ENCODE results near the gene HECTD3.
"Not testable (repeated sequence)": the region's sequence is repeated elsewhere in the genome, so short reads cannot be mapped to it uniquely, and the experiment has no call there.

The HECTD3 gene

DNA sequence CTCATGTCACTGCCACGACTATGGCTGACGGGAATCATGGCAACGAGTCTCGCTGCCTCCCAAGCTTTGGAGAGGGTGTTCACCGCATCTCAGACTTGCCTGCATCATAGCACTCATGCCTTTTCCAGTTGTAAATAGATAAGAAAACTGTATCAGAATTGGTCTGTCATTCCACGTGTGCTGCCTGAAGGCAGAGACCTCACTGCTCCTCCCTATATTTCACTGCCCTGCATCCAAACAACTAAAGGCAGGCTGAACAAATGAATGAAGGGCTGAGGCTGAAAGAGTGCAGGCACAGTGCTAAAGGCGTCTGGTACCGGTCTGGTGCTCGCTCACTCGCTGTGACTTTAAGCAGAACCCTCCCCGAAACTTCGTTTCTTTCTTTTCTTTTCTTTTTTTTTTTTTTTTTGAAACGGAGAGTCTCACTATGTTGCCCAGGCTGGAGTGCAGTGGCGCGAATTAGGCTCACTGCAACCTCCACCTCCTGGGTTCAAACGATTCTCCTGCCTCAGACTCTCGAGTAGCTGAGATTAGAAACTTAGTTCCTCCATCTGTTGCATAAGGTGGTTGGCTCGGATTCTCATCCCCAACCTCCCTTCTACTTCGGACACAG, 25.3 kb downstream of the HECTD3 start:
- H3K27me3 Mint-ChIP-seq, result no peaks in the 10 kb centered on the region
- H3K9me3 Mint-ChIP-seq, result no peaks in the 10 kb centered on the region
- H3K36me3 Mint-ChIP-seq, result peaks cover 5 to 7% of the 10 kb centered on the region in 2 donors
- ATAC-seq (replicated peaks), result no peak
- peak overlapping the region; percentile 97 for H3K27ac Mint-ChIP-seq
- DNase-seq, result no peak
- peak overlapping the region; percentile 100 for H3K4me3 Mint-ChIP-seq
- H3K4me1 Mint-ChIP-seq, result peaks cover 11 to 22% of the 10 kb centered on the region in 2 donors

DNA sequence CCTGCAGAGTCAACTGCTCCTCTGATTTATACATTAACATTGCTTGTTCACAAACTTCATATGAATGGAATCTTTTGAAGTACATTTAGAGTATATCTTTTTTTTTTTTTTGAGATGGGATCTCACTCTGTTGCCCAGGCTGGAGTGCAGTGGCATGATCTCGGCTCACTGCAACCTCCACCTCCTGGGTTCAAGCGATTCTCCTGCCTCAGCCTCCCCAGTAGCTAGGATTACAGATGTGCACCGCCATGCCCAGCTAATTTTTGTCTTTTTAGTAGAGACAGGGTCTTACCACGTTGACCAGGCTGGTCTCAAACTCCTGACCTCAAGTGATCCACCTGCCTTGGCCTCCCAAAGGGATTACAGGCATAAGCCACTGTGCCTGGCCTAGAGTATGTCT, 33.8 kb downstream of the HECTD3 start:
- peaks cover 46 to 55% of the 10 kb centered on the region in 2 donors for H3K36me3 Mint-ChIP-seq
- H3K4me3 Mint-ChIP-seq; DNase-seq; H3K27me3 Mint-ChIP-seq; ATAC-seq (replicated peaks); H3K9me3 Mint-ChIP-seq; H3K27ac Mint-ChIP-seq: not testable (repeated sequence)
- peaks cover 8 to 15% of the 10 kb centered on the region in 2 donors for H3K4me1 Mint-ChIP-seq

- Mint-ChIP-seq H3K9me3 (peaks cover 9% of the 10 kb centered on the region in 2 donors), H3K36me3 (peaks cover 51 to 64% of the 10 kb centered on the region in 2 donors), H3K4me1 (peaks cover 8 to 15% of the 10 kb centered on the region in 2 donors), H3K4me3 (no peak overlapping the region), H3K27me3 (no peaks in the 10 kb centered on the region), H3K27ac (no peak overlapping the region)
- ATAC-seq (replicated peaks) (no peak), DNase-seq (no peak)
These were observed 34.9 kb downstream of the HECTD3 start for GRCh38 chr1:44976252-44976651.

DNA sequence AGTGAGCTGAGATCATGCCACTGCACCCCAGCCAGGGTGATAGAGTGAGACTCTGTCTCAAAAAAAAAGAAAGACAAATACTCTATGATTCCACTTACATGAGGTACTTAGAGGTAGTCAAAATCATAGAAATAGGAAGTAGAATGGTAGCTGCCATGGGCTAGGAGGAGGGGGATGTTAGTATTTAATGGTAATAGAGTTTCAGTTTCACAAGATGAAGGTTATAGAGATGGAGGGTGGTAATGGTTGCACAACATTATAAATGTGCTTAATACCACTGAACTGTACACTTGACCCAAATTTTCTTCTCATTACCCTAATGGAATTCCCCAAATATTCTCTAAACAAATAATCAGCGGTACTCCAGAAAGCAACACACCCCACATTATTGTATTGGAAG, 37.5 kb downstream of the HECTD3 start:
- ATAC-seq (replicated peaks) (peak; percentile 76 to 88), DNase-seq (no peak)
- Mint-ChIP-seq H3K27ac (peak overlapping the region; percentile 88), H3K36me3 (peaks cover 49 to 61% of the 10 kb centered on the region in 2 donors), H3K4me3 (no peak overlapping the region), H3K4me1 (peaks cover 8 to 15% of the 10 kb centered on the region in 2 donors), H3K27me3 (no peaks in the 10 kb centered on the region), H3K9me3 (peaks cover 9% of the 10 kb centered on the region in 2 donors)

DNA sequence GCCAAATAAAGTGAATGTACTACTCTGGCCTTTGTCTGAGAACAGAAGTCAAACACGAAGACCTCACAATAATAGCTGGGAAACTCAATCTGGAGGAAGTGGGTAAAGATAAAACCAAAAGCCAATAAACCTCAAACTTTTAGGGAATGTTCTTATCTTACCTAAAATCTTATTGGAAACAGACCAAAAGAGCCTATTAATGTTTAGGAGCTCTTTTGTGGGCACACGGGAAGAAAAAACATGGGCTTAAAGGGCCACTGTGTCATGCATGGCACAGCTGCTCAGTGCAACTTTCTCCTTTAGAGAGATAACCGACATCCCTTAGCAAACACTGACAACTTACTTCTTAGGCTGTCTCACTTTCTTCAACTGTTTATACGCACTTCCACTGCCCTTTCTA, 40.8 kb downstream of the HECTD3 start:
- peaks cover 33 to 41% of the 10 kb centered on the region in 2 donors for H3K36me3 Mint-ChIP-seq
- no peak overlapping the region for H3K4me3 Mint-ChIP-seq
- ATAC-seq (replicated peaks), result no peak

DNA sequence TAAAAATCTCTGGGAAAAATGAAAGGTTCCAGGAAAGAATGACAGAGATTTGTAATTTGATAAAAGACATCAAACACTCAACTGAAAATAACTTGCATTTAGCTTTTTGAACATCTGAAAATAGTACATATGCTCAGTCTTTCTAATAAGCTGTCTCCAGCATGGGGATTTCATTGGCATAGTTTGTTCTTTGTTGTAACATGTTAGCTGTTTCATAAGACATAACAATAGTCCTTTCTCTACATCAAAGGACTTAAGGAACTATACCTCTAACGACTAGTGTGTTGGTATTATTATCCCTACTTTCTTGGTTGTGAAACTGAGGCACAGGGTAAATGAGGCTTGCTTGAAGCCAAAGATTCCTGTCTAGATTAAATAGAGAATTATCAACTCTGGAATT, 46.7 kb downstream of the HECTD3 start:
- Mint-ChIP-seq H3K27me3 (no peaks in the 10 kb centered on the region), H3K36me3 (peaks cover 14 to 24% of the 10 kb centered on the region in 2 donors), H3K4me3 (no peak overlapping the region), H3K9me3 (no peaks in the 10 kb centered on the region), H3K4me1 (peaks cover 0 to 2% of the 10 kb centered on the region in 2 donors), H3K27ac (no peak overlapping the region)
- DNase-seq, result no peak
- no peak for ATAC-seq (replicated peaks)

More for the DNA sequence above, 40.8 kb downstream of the HECTD3 start:
- peaks cover 7 to 15% of the 10 kb centered on the region in 2 donors for H3K4me1 Mint-ChIP-seq
- H3K27me3 Mint-ChIP-seq, result no peaks in the 10 kb centered on the region
- peaks cover 2 to 4% of the 10 kb centered on the region in 2 donors for H3K9me3 Mint-ChIP-seq
- H3K27ac Mint-ChIP-seq, result no peak overlapping the region
- DNase-seq, result no peak

GRCh38 chr1:44962729-44963128, 48.4 kb downstream of the HECTD3 start:
- peaks cover 8 to 16% of the 10 kb centered on the region in 2 donors for H3K36me3 Mint-ChIP-seq
- H3K27ac Mint-ChIP-seq, result no peak overlapping the region
- H3K9me3 Mint-ChIP-seq, result no peaks in the 10 kb centered on the region
- H3K4me3 Mint-ChIP-seq, result no peak overlapping the region
- no peaks in the 10 kb centered on the region for H3K27me3 Mint-ChIP-seq
- ATAC-seq (replicated peaks) (no peak), DNase-seq (no peak)
- H3K4me1 Mint-ChIP-seq, result peaks cover 0 to 2% of the 10 kb centered on the region in 2 donors

DNA sequence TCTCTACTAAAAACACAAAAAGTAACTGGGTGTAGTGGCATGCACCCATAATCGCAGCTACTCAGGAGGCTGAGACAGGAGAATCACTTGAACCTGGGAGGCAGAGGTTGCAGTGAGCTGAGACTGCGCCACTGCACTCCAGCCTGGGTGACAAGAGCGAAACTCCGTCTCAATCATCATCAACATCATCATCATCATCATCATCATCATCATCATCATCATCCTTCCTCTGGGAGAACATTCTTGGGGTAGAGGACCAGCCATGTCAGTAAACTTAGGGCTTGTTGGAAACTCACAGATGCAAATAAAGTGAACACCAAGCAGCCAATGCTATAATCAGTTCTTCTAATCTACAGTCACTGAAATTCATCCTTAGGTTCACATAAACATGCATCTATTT, 49.1 kb downstream of the HECTD3 start:
- H3K36me3 Mint-ChIP-seq, result peaks cover 8 to 18% of the 10 kb centered on the region in 2 donors
- not testable (repeated sequence) for H3K9me3 Mint-ChIP-seq; H3K4me3 Mint-ChIP-seq; DNase-seq; H3K4me1 Mint-ChIP-seq; ATAC-seq (replicated peaks); H3K27me3 Mint-ChIP-seq; H3K27ac Mint-ChIP-seq

- H3K4me1 Mint-ChIP-seq; H3K27me3 Mint-ChIP-seq; H3K4me3 Mint-ChIP-seq; ATAC-seq (replicated peaks); H3K27ac Mint-ChIP-seq; H3K9me3 Mint-ChIP-seq; DNase-seq: not testable (repeated sequence)
- peaks cover 22 to 45% of the 10 kb centered on the region in 2 donors for H3K36me3 Mint-ChIP-seq
These were observed 53.6 kb downstream of the HECTD3 start for GRCh38 chr1:44957566-44957965.

DNA sequence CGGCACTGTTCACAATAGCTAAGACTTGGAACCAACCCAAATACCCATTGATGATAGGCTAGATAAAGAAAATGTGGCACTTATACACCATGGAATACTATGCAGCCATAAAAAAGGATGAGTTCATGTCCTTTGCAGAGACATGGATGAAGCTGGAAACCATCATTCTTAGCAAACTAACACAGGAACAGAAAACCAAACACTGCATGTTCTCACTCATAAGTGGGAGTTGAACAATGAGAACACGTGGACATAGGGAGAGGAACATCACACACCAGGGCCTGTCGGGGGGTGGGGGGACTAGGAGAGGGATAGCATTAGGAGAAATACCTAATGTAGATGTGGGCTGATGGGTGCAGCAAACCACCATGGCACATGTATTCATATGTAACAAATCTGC, 55.0 kb downstream of the HECTD3 start:
- H3K27ac Mint-ChIP-seq; H3K4me3 Mint-ChIP-seq; H3K27me3 Mint-ChIP-seq; DNase-seq; H3K9me3 Mint-ChIP-seq; ATAC-seq (replicated peaks): not testable (repeated sequence)
- peaks cover 19 to 43% of the 10 kb centered on the region in 2 donors for H3K36me3 Mint-ChIP-seq
- peaks cover 4 to 11% of the 10 kb centered on the region in 2 donors for H3K4me1 Mint-ChIP-seq

All from stimulated activated naive B cell treated with anti-CD40 and anti-IgM and Interleukin-4, amounts not matched to agents 10 μg/mL and 1 μg/mL and 100 μg/mL, for 72 hours (primary cell).